GM12892 (cell line): ENCODE data around the gene RAB39B.
"Not testable (repeated sequence)": the region's sequence is repeated elsewhere in the genome, so short reads cannot be mapped to it uniquely, and the experiment has no call there.

Experiments used
- DNase-seq: peaks from one replicate; pipeline ENCODE4 v3.0.0; 2011; ENCODE audit not compliant: insufficient read length
- FAIRE-seq: peaks from 2 replicates; lab custom pipeline; 2011; peaks lifted over from hg19 to GRCh38; lab: Jason Lieb, UNC
- POLR2A ChIP-seq: IDR thresholded peaks from 2 replicates; pipeline ENCODE4 v1.6.1; 2011; ENCODE audit warnings: low read depth, low read length, control low read depth
- POLR2AphosphoS5 ChIP-seq: IDR thresholded peaks from 2 replicates; pipeline ENCODE4 v1.6.1; 2011; ENCODE audit warnings: low read depth, low read length, control low read depth
- TAF1 ChIP-seq: IDR thresholded peaks from 2 replicates; pipeline ENCODE4 v1.6.1; 2011; ENCODE audit warnings: low read depth, mild to moderate bottlenecking, control low read depth, low read length, borderline replicate concordance

Gene RAB39B

DNA sequence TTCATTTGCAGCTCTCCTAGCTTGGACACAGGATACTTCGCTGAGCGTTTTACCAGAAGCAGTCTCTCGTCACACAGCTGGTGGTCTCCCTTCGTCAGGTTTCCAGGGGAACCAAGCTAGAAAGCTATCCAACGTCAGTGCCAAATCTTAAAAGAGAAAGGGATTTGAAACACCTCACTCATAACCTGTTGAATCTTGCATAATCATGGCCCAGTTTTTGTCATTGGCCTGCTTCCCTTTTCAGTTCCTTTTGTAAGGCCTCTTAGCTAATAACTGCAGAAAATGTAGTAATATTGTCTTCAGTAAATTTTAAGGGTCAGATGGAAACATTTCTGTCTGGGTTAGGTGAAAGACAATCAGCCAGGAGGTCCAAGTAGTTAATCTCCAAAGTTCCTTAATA lies 22.0 kb downstream of the RAB39B start:
- FAIRE-seq: no peak
- no peak for DNase-seq
- no peak for TF ChIP-seq TAF1
- TF ChIP-seq POLR2A: no peak
- no peak for TF ChIP-seq POLR2AphosphoS5

DNA sequence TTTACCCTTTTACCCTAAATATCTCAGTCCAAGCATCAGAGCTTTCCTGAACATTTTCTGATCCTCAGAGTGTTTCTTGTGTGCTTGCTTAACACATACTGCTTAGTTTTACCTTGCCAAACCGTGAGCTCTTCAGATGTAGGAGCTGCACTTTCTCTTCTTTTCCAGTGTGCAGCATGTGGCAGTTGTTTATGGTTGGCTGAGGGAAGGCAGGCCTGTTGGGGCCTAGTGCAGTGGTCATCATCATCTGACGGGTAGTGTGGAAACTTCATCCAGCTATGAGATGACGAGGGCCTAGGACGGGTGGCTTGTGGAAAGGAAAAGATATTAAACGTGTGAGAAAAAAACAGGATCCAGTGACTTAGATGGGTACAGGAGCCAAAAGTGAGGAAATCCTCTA lies 26.6 kb downstream of the RAB39B start:
- TF ChIP-seq POLR2A: no peak
- TF ChIP-seq POLR2AphosphoS5: no peak
- no peak for TF ChIP-seq TAF1
- DNase-seq: no peak
- FAIRE-seq: no peak

DNA sequence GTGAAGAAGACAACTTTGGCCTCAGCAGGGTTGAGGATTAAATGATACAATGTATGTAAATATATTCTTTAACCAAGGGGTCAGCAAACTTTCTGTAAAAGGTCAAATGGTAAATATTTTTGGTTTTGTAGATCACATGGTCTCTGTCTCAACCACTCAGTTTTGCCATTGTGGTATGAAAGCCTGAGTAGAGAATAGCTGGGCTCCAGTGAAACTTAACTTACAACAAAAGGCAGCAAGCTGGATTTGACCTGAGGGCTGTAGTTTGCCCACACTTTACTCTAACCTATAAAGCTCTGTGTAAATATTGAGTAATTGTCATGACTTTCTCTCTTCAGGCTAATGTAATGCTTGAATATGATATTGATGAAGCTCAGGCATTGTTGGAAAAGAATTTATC lies 28.4 kb downstream of the RAB39B start:
- FAIRE-seq: no peak
- no peak for TF ChIP-seq TAF1
- TF ChIP-seq POLR2A: no peak
- TF ChIP-seq POLR2AphosphoS5: no peak
- DNase-seq: no peak

DNA sequence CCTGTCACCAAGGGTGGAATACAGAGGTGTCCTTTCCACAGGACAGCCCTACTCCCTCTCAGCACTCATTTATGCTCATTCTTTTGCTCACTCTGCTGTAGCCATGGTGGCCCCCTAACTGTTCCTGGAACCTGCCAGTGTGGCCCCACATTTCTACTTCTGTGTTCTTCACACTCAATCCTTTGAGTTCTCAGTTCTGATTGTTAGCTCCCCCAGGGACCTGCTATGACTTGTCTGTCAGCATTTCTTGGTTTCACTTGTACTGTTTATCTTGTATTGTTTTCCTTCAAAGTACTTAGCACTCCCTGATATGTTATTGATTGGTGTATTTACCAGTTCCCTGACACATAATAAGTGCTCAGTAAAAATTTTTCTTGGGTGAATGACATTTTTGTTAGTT lies 33.1 kb downstream of the RAB39B start:
- no peak for DNase-seq
- TF ChIP-seq TAF1 (no peak), POLR2A (no peak), POLR2AphosphoS5 (no peak)
- FAIRE-seq: peak; percentile 71

- DNase-seq (no peak), FAIRE-seq (no peak)
- no peak for TF ChIP-seq POLR2A
- no peak for TF ChIP-seq POLR2AphosphoS5
- no peak for TF ChIP-seq TAF1
Observed at GRCh38 chrX:155225774-155226173, 38.5 kb downstream of the RAB39B start.

DNA sequence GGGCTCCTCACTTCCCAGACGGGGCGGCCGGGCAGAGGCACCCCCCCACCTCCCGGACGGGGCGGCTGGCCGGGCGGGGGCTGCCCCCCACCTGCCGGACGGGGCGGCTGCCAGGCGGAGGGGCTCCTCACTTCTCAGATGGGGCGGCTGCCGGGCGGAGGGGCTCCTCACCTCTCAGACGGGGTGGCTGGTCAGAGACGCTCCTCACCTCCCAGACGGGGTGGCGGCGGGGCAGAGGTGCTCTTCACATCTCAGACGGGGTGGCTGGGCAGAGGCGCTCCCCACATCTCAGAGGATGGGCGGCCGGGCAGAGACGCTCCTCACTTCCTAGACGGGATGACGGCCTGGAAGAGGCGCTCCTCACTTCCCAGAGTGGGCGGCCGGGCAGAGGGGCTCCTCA lies 40.5 kb downstream of the RAB39B start:
- not testable (repeated sequence) for DNase-seq, FAIRE-seq

GRCh38 chrX:155221351-155221750 lies 42.9 kb downstream of the RAB39B start:
- FAIRE-seq: no peak
- no peak for DNase-seq
- TF ChIP-seq TAF1 (no peak), POLR2AphosphoS5 (no peak), POLR2A (no peak)

- FAIRE-seq (no peak), DNase-seq (no peak)
- TF ChIP-seq TAF1 (no peak), POLR2A (no peak), POLR2AphosphoS5 (no peak)
Observed at GRCh38 chrX:155218777-155219176, 45.5 kb downstream of the RAB39B start.

DNA sequence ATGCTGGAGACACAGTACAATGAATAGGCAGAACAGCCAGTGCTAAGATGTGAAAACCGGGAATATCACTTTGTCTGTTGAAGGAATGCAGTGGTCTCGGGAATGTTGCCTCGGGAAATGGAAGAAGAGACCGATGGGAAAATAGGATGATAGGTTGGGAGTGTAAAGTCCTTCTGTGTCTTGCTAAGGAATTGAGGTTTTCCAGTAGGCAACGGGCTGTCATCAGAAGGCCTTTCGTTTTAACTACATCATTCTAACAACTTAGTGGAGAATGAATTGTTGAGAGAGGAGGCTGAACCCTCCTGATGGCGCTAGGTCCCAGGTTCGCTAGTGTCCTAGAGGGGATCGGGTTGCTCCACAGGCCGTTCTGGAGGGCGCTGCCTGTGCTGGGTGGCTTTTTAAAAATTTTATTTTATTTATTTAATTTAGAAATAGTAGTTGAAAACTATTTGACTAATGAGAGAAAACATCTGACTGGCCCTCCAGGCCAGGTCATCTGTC lies 47.3 kb downstream of the RAB39B start:
- FAIRE-seq (peak; percentile 17), DNase-seq (no peak)
- TF ChIP-seq POLR2AphosphoS5 (no peak), POLR2A (no peak), TAF1 (no peak)

DNA sequence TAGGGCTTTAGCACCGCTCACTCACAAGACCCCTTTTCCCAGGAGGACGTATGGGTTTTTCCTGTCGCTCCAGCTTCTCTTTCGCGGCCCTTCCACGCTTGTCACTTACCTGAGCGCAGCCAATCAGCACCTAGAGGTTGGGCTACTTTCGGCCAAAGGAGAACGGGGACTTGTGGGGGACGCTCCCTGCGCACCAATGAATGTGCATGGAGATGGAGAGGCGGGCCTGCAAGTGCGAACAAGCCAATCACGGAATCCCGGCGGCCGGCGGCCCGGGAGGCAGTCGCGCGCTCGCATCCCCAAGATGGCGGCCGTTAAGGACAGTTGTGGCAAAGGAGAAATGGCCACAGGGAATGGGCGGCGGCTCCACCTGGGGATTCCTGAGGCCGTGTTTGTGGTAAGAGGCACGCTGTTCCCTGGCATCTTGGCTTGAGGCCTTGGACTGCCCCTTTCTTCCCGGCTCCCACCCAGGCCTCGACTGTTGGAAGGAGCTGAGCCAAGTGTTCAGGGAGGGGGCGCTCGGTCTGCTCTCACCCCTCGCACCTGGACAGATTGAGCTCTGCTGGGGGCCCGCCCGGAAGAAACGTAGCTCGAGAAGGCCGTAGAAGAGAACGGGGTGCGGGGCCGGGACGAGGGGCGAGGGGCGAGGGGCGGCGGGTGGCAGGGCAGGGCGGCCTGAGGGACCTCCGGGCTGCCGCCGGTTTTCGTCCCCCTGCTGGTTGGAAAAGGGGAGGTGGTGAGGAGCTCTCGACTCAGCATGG lies 47.9 kb downstream of the RAB39B start, which contains the start of gene VBP1:
VBP1 (plus strand) TSS at position 282 of the 761 bp plus-strand sequence; CDS start at position 305, 23 bp downstream.
- TF ChIP-seq TAF1 (peak; percentile 72; the same call in 1 of the 2 replicates), POLR2AphosphoS5 (no peak; the same call in 1 of the 2 replicates), POLR2A (peak; percentile 67; the same call in 1 of the 2 replicates)
- FAIRE-seq: peak; percentile 85

DNA sequence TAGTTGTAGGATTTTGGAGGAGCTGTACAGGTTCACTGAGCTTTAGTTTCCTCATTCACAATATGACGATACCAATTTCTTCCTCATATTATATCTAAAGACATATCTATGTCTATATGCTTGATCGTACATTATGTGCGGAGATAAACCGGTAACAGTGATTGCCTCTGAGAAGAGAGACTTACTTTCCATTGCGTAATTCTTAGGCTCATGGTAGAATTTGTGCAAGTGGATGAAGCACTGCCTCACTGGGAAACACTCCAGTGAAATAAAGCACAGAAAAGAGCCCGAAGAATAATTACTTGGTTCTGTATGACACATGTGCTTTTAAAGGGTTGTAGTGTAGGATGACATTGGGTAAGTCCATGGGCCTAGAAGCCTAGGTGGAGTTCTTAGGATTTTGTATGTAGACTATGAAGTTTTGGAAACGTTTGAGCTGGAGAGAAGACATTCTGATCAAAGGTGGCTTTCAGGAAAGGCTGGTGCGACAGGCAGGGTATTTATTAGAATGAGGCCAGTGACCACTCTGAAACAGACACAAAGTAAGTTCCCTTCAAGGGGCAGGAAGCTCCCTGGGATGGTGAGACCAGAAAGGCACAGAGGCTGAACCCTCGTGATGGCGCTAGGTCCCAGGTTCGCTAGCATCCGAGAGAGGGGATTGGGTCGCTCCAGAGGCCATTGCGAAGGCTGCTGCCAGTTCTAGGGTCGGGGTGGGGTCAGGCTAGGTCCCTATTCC lies 48.7 kb downstream of the RAB39B start:
- no peak for FAIRE-seq
- DNase-seq: no peak
- no peak for TF ChIP-seq TAF1
- TF ChIP-seq POLR2AphosphoS5: no peak
- TF ChIP-seq POLR2A: no peak

More for the DNA sequence above, 47.9 kb downstream of the RAB39B start, which contains the start of gene VBP1:
- peak; percentile 58 for DNase-seq

GRCh38 chrX:155213731-155214130 lies 50.6 kb downstream of the RAB39B start:
- FAIRE-seq (no peak), DNase-seq (no peak)
- TF ChIP-seq POLR2AphosphoS5 (no peak), POLR2A (no peak), TAF1 (no peak)

GRCh38 chrX:155211208-155211607 lies 53.1 kb downstream of the RAB39B start:
- TF ChIP-seq POLR2A: no peak
- no peak for TF ChIP-seq TAF1
- no peak for TF ChIP-seq POLR2AphosphoS5
- no peak for DNase-seq
- no peak for FAIRE-seq
